ENCODE results near the gene SLC4A5.

Gene SLC4A5

DNA sequence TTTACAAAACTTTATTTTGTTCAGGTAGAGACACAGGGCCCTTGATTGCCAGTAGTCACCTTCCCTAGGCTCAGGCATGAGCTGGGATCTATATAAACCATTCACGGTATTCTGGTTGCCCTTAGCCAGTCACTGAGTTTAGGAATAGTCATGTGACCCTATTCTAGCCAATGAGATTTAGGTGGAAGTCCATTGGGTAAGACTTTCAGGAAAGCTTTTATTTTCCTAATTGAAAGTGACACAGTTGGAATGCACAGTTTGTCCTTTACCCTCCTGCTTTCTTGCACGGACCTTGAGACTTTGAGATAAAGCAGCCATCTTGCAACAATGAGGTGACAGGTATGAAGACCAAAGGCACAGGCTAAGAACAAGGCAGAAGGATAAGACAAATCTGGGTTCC lies 21.5 kb downstream of the SLC4A5 start:
- no peaks in the 10 kb centered on the region for H3K79me2 ChIP-seq (ENCODE audit: control insufficient read depth, low read length)
- no peaks in the 10 kb centered on the region for H3K9me2 ChIP-seq (replicated peaks; ENCODE audit: control insufficient read depth, low read length)
- no peaks in the 10 kb centered on the region for H3K9me3 ChIP-seq (ENCODE audit: control insufficient read depth, insufficient read depth, low read length)
- H3K4me1 ChIP-seq (ENCODE audit: control insufficient read depth, low read length): no peaks in the 10 kb centered on the region
- no peak overlapping the region for H3K27ac ChIP-seq (ENCODE audit: low read depth, low read length)
- no peak overlapping the region for H3K4me3 ChIP-seq (ENCODE audit: low read length)
- peaks cover 9% of the 10 kb centered on the region for H3K27me3 ChIP-seq (ENCODE audit: control insufficient read depth, low read length)
- H3K36me3 ChIP-seq (ENCODE audit: control insufficient read depth, low read length): no peaks in the 10 kb centered on the region
- no peak overlapping the region for H3K4me2 ChIP-seq (ENCODE audit: low read length)
- no peaks in the 10 kb centered on the region for H4K20me1 ChIP-seq (ENCODE audit: control insufficient read depth, insufficient read depth, low read depth, low read length)
- no peaks in the 10 kb centered on the region for H3F3A ChIP-seq (ENCODE audit: control insufficient read depth, insufficient read depth)
- TF ChIP-seq, protein P1, sequence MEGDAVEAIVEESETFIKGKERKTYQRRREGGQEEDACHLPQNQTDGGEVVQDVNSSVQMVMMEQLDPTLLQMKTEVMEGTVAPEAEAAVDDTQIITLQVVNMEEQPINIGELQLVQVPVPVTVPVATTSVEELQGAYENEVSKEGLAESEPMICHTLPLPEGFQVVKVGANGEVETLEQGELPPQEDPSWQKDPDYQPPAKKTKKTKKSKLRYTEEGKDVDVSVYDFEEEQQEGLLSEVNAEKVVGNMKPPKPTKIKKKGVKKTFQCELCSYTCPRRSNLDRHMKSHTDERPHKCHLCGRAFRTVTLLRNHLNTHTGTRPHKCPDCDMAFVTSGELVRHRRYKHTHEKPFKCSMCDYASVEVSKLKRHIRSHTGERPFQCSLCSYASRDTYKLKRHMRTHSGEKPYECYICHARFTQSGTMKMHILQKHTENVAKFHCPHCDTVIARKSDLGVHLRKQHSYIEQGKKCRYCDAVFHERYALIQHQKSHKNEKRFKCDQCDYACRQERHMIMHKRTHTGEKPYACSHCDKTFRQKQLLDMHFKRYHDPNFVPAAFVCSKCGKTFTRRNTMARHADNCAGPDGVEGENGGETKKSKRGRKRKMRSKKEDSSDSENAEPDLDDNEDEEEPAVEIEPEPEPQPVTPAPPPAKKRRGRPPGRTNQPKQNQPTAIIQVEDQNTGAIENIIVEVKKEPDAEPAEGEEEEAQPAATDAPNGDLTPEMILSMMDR (IDR thresholded peaks at IDR 0.05; ENCODE audit: low read depth, low read length, poor library complexity, severe bottlenecking): no peak
- TF ChIP-seq EZH2phosphoT487 (IDR thresholded peaks at IDR 0.05; ENCODE audit: borderline replicate concordance, low read length): no peak

DNA sequence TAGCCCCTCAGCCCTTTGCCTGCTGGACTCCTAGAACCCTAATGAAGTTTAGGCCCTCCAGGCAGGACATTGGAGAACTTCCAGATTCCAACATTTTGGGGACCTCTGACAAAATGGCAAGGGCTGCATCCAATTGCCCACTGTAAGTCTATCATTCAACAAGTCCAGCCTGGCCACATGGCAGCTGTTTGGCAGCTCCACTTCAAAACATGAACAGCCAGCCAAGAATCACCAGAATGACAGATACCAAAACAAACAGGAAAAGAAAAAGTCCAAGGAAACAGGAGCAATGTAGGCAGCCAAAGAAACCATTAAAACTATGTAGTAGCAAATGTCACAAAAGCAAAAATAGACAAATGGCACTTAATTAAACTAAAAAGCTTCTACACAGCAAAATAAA lies 25.5 kb downstream of the SLC4A5 start:
- no peaks in the 10 kb centered on the region for H3F3A ChIP-seq (ENCODE audit: control insufficient read depth, insufficient read depth)
- no peak overlapping the region for H3K27ac ChIP-seq (ENCODE audit: low read depth, low read length)
- no peaks in the 10 kb centered on the region for H4K20me1 ChIP-seq (ENCODE audit: control insufficient read depth, insufficient read depth, low read depth, low read length)
- no peak overlapping the region for H3K4me3 ChIP-seq (ENCODE audit: low read length)
- no peaks in the 10 kb centered on the region for H3K79me2 ChIP-seq (ENCODE audit: control insufficient read depth, low read length)
- H3K27me3 ChIP-seq (ENCODE audit: control insufficient read depth, low read length): peaks cover 9% of the 10 kb centered on the region; the same call in 1 of the 2 replicates
- H3K9me2 ChIP-seq (replicated peaks; ENCODE audit: control insufficient read depth, low read length): no peaks in the 10 kb centered on the region; the same call in 1 of the 2 replicates
- 0 out of 2 replicates have a peak, but pooled peaks cover 2% of the 10 kb centered on the region for H3K4me1 ChIP-seq (ENCODE audit: control insufficient read depth, low read length)
- H3K36me3 ChIP-seq (ENCODE audit: control insufficient read depth, low read length): no peaks in the 10 kb centered on the region
- no peak overlapping the region for H3K4me2 ChIP-seq (ENCODE audit: low read length)
- H3K9me3 ChIP-seq (ENCODE audit: control insufficient read depth, insufficient read depth, low read length): no peaks in the 10 kb centered on the region
- TF ChIP-seq, protein P1 (IDR thresholded peaks at IDR 0.05; ENCODE audit: low read depth, low read length, poor library complexity, severe bottlenecking): no peak
- TF ChIP-seq EZH2phosphoT487 (IDR thresholded peaks at IDR 0.05; ENCODE audit: borderline replicate concordance, low read length): no peak

GRCh38 chr2:74316627-74317295 lies 26.5 kb downstream of the SLC4A5 start:
- Histone ChIP-seq H3K27me3 (ENCODE audit: control insufficient read depth, low read length) (peaks cover 9% of the 10 kb centered on the region; the same call in 1 of the 2 replicates), H3K4me3 (ENCODE audit: low read length) (no peak overlapping the region), H3K9me2 (replicated peaks; ENCODE audit: control insufficient read depth, low read length) (no peaks in the 10 kb centered on the region; the same call in 1 of the 2 replicates), H3K36me3 (ENCODE audit: control insufficient read depth, low read length) (no peaks in the 10 kb centered on the region), H4K20me1 (ENCODE audit: control insufficient read depth, insufficient read depth, low read depth, low read length) (no peaks in the 10 kb centered on the region), H3F3A (ENCODE audit: control insufficient read depth, insufficient read depth) (no peaks in the 10 kb centered on the region), H3K4me1 (ENCODE audit: control insufficient read depth, low read length) (0 out of 2 replicates have a peak, but pooled peaks cover 2% of the 10 kb centered on the region), H3K27ac (ENCODE audit: low read depth, low read length) (no peak overlapping the region), H3K9me3 (ENCODE audit: control insufficient read depth, insufficient read depth, low read length) (no peaks in the 10 kb centered on the region), H3K79me2 (ENCODE audit: control insufficient read depth, low read length) (no peaks in the 10 kb centered on the region), H3K4me2 (ENCODE audit: low read length) (no peak overlapping the region)
- TF ChIP-seq, protein P1 (IDR thresholded peaks at IDR 0.05; ENCODE audit: low read depth, low read length, poor library complexity, severe bottlenecking): no peak
- TF ChIP-seq EZH2phosphoT487 (IDR thresholded peaks at IDR 0.05; ENCODE audit: borderline replicate concordance, low read length): no peak

Data from DOHH2 (cell line).